Stimulated activated effector memory CD8-positive, alpha-beta T cell treated with anti-CD3 and anti-CD28 coated beads, Interleukin-12 subunit alpha, Interleukin-12 subunit beta, amount 100 ng/mL, for 72 hours (primary cell): ENCODE data around the gene DHRSX.
"Not testable (repeated sequence)": the region's sequence is repeated elsewhere in the genome, so short reads cannot be mapped to it uniquely, and the experiment has no call there.

ENCODE experiments used
- ATAC-seq: fragments of 150-1000 bp; cut with Tn5 transposase; 2 replicates; pipeline ENCODE4 v1.10.0; 2021
- DNase-seq, 2 donors: peaks; one replicate each; pipeline ENCODE4 v3.0.0; 2021 to 2022; ENCODE audit warnings: low spot score in 2 of 2
- H3K27ac Mint-ChIP-seq: one replicate; pipeline ENCODE4 v1.8.0; 2022; ENCODE audit warnings: mild to moderate bottlenecking, mixed read lengths
- H3K36me3 Mint-ChIP-seq: one replicate; pipeline ENCODE4 v1.8.0; 2022; ENCODE audit warnings: mild to moderate bottlenecking, mixed read lengths
- H3K4me1 Mint-ChIP-seq: one replicate; pipeline ENCODE4 v1.8.0; 2022; ENCODE audit warnings: mixed read lengths
- H3K4me3 Mint-ChIP-seq: one replicate; pipeline ENCODE4 v1.8.0; 2022; ENCODE audit warnings: mild to moderate bottlenecking, mixed read lengths
- H3K9me3 Mint-ChIP-seq: one replicate; pipeline ENCODE4 v1.8.0; 2022; ENCODE audit warnings: mixed read lengths

The DHRSX gene

DNA sequence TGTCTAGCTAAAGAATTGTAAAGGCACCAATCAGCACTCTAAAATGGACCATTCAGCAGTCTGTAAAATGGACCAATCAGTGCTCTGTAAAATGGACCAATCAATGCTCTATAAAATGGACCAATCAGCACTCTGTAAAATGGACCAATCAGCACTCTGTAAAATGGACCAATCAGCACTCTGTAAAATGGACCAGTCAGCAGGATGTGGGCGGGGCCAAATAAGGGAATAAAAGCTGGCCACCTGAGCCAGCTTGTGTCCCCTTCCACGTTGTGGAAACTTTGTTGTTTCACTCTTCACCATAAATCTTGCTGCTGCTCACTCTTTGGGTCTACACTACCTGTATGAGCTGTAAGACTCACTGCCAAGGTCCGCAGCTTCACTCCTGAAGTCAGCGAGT lies 230.0 kb downstream of the DHRSX start:
- not testable (repeated sequence) for H3K27ac Mint-ChIP-seq, H3K4me1 Mint-ChIP-seq, H3K4me3 Mint-ChIP-seq, H3K9me3 Mint-ChIP-seq, ATAC-seq, DNase-seq, H3K36me3 Mint-ChIP-seq

- ATAC-seq: no peak
- H3K9me3 Mint-ChIP-seq: peaks cover 3% of the 10 kb centered on the region
- no peaks in the 10 kb centered on the region for H3K36me3 Mint-ChIP-seq
- H3K4me3 Mint-ChIP-seq: no peak overlapping the region
- no peak for DNase-seq
- no peak overlapping the region for H3K27ac Mint-ChIP-seq
- H3K4me1 Mint-ChIP-seq: no peaks in the 10 kb centered on the region
Observed at GRCh38 chrX:2267890-2268289, 232.9 kb downstream of the DHRSX start.

DNA sequence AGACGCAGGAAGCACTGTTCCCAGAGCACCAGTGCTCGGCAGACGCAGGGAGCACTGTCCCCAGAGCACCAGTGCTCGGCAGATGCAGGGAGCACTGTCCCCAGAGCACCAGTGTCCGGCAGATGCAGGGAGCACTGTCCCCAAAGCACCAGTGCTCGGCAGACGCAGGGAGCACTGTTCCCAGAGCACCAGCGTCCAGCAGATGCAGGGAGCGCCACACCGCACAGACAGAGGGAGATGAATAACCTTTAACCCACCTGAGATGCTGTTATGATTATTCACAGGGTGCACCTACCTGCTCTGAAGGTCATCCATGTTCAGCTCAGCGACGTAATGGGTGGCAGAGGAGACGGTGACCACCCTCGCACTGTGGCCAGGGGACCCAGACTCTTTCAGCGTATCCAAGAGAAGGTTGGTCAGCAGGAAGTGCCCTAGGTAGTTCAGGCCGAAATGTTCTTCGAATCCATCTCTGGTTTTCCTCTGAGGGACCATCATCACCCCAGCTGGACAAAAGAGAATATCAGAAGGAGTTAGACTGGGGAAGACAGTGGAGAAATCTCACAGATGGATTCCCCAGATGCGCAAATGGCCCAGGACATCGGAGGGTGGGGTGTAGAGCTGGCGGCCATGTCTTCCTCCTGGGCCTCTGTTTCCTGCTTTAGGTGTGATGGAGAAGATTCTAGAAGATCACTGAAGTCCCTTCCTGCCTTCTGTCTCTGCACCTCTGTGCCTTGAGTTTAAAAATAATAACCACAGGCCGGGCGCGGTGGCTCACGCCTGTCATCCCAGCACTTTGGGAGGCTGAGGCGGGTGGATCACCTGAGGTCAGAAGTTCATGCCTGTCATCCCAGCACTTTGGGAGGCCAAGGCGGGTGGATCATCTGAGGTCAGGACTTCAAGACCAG lies 234.1 kb downstream of the DHRSX start:
- H3K27ac Mint-ChIP-seq: no peak overlapping the region
- peaks cover 3% of the 10 kb centered on the region for H3K9me3 Mint-ChIP-seq
- no peaks in the 10 kb centered on the region for H3K36me3 Mint-ChIP-seq
- no peak overlapping the region for H3K4me3 Mint-ChIP-seq
- ATAC-seq: peak; percentile 34
- DNase-seq: peak in 1 of 2 donors; percentile 62
- H3K4me1 Mint-ChIP-seq: no peaks in the 10 kb centered on the region

DNA sequence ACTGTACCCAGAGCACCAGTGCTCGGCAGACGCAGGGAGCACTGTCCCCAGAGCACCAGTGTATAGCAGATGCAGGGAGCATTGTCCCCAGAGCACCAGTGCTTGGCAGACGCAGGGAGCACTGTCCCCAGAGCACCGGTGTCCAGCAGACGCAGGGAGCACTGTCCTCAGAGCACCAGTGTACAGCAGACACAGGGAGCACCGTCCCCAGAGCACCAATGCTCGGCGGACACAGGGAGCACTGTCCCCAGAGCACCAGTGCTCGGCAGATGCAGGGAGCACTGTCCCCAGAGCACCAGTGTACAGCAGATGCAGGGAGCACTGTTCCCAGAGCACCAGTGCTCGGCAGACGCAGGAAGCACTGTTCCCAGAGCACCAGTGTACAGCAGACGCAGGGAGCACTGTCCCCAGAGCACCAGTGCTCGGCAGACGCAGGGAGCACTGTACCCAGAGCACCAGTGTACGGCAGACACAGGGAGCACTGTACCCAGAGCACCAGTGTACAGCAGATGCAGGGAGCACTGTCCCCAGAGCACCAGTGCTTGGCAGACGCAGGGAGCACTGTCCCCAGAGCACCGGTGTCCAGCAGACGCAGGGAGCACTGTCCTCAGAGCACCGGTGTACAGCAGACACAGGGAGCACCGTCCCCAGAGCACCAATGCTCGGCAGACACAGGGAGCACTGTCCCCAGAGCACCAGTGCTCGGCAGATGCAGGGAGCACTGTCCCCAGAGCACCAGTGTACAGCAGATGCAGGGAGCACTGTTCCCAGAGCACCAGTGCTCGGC lies 234.9 kb downstream of the DHRSX start:
- not testable (repeated sequence) for H3K4me1 Mint-ChIP-seq, H3K4me3 Mint-ChIP-seq, H3K36me3 Mint-ChIP-seq, H3K9me3 Mint-ChIP-seq, H3K27ac Mint-ChIP-seq, DNase-seq, ATAC-seq

DNA sequence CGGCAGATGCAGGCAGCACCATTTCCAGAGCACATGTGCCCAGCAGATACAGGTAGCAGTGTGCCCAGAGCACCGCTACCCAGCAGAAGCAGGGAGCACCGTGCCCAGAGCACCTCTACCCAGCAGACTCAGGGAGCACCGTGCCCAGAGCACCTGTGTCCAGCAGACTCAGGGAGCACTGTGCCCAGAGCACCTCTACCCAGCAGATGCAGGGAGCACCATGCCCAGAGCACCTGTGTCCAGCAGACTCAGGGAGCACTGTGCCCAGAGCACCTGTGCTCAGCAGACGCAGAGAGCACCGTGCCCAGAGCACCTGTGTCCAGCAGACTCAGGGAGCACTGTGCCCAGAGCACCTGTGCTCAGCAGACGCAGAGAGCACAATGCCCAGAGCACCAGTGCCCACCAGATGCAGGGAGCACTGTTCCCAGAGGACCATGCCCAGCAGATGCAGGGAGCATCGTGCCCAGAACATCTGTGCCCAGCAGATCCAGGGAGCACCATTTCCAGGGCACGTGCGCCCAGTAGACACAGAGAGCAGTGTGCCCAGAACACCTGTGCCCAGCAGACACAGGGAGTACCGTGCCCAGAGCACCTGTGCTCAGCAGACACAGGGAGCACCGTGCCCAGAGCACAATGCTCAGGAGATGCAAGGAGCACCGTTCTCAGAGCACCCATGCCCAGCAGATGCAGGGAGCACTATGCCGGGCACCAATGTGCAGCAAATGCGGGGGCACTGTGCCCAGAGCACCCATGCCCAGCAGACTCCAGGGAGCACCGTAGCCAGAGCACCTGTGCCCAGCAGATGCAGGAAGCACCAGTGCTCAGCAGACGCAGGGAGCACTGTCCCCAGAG lies 236.4 kb downstream of the DHRSX start:
- H3K4me1 Mint-ChIP-seq: no peaks in the 10 kb centered on the region
- DNase-seq (peak in 1 of 2 donors; percentile 67), ATAC-seq (no peak)
- no peaks in the 10 kb centered on the region for H3K36me3 Mint-ChIP-seq
- H3K9me3 Mint-ChIP-seq: no peaks in the 10 kb centered on the region
- no peak overlapping the region for H3K27ac Mint-ChIP-seq
- no peak overlapping the region for H3K4me3 Mint-ChIP-seq

DNA sequence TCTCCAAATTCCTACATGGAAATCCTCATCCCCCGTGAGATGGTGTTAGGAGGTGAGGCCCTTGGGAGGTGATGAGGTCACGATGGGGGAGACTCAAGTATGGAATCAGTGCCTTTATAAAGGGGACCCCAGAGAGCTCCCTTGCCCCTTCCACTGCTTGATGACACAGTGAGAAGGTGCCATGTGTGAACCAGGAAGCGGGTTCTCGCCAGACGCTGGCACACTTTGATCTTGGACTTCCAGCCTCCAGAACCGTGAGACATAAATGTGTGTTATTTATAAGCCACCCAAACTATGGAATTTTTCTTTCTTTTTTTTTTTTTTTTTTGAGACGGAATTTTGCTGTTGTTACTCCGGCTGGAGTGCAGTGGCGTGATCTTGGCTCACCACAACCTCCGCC lies 237.6 kb downstream of the DHRSX start:
- peak overlapping the region; percentile 5 for H3K27ac Mint-ChIP-seq
- H3K4me3 Mint-ChIP-seq: no peak overlapping the region
- no peak for DNase-seq
- no peaks in the 10 kb centered on the region for H3K4me1 Mint-ChIP-seq
- H3K36me3 Mint-ChIP-seq: no peaks in the 10 kb centered on the region
- no peaks in the 10 kb centered on the region for H3K9me3 Mint-ChIP-seq
- ATAC-seq: peak; percentile 11

DNA sequence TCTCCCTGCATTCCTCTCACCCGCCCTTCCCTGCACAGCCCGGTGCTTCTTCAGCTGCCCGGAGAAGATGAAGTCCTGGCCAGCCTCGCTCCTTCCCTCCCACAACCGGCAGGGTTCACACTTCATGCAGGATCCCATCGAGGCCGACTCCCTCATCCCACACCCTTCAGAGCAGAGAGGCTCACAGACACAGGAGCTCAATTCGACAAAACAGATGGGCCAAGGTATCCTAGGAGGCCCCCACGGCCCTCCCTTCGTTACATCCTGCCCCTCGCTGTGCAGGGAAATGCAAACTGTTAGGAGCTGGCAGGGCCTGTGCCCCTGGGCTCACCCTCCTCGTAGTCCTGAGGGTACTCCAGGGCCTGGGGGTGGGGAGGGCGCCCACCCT lies 238.1 kb downstream of the DHRSX start:
- DNase-seq: no peak
- H3K4me3 Mint-ChIP-seq: no peak overlapping the region
- H3K27ac Mint-ChIP-seq: peak overlapping the region; percentile 5
- peak; percentile 38 for ATAC-seq
- no peaks in the 10 kb centered on the region for H3K36me3 Mint-ChIP-seq
- H3K9me3 Mint-ChIP-seq: peaks cover 4% of the 10 kb centered on the region
- no peaks in the 10 kb centered on the region for H3K4me1 Mint-ChIP-seq

- ATAC-seq (peak; percentile 19), DNase-seq (no peak)
- Mint-ChIP-seq H3K27ac (no peak overlapping the region), H3K9me3 (peaks cover 5% of the 10 kb centered on the region), H3K4me3 (no peak overlapping the region), H3K4me1 (no peaks in the 10 kb centered on the region), H3K36me3 (no peaks in the 10 kb centered on the region)
Observed at GRCh38 chrX:2261831-2262667, 238.7 kb downstream of the DHRSX start.

GRCh38 chrX:2252331-2253065 lies 248.3 kb downstream of the DHRSX start:
- H3K9me3 Mint-ChIP-seq: peaks cover 12% of the 10 kb centered on the region
- no peak overlapping the region for H3K27ac Mint-ChIP-seq

GRCh38 chrX:2251211-2251610 lies 249.6 kb downstream of the DHRSX start:
- no peak for DNase-seq
- no peaks in the 10 kb centered on the region for H3K4me1 Mint-ChIP-seq
- ATAC-seq: no peak
- no peak overlapping the region for H3K4me3 Mint-ChIP-seq
- no peaks in the 10 kb centered on the region for H3K36me3 Mint-ChIP-seq
- no peak overlapping the region for H3K27ac Mint-ChIP-seq
- H3K9me3 Mint-ChIP-seq: peaks cover 12% of the 10 kb centered on the region

More at GRCh38 chrX:2252331-2253065, 248.3 kb downstream of the DHRSX start:
- ATAC-seq: no peak
- DNase-seq: no peak
- no peaks in the 10 kb centered on the region for H3K36me3 Mint-ChIP-seq
- H3K4me3 Mint-ChIP-seq: no peak overlapping the region
- H3K4me1 Mint-ChIP-seq: no peaks in the 10 kb centered on the region

DNA sequence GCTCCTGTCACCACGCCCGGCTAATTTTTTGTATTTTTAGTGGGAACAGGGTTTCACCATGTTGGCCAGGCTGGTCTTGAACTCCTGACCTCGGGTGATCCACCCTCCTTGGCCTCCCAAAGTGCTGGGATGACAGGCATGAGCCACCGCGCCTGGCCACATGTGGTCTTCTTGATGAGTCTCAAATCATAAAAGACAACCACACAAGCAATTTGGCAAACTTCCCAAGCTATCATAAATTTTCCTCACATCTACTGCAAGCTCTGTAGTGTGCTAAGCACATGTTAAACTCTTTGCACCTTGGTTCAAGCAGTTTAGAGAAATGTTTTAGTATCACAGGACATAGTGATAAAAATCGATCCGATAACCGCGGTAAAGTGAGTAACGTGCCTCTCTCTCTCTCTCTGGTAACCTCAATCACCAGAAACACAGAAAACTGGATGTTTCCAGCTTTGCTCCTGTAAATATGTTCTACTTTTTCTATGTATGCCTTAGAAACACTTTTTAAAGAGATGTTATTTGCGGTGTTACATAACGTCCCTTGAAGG lies 256.8 kb downstream of the DHRSX start:
- H3K9me3 Mint-ChIP-seq: peaks cover 2% of the 10 kb centered on the region
- H3K4me3 Mint-ChIP-seq: no peak overlapping the region
- H3K36me3 Mint-ChIP-seq: peaks cover 6% of the 10 kb centered on the region
- ATAC-seq (no peak), DNase-seq (no peak)
- H3K4me1 Mint-ChIP-seq: no peaks in the 10 kb centered on the region
- H3K27ac Mint-ChIP-seq: no peak overlapping the region

- H3K36me3 Mint-ChIP-seq: peaks cover 6% of the 10 kb centered on the region
- no peak overlapping the region for H3K4me3 Mint-ChIP-seq
- no peaks in the 10 kb centered on the region for H3K4me1 Mint-ChIP-seq
- no peak for DNase-seq
- no peak overlapping the region for H3K27ac Mint-ChIP-seq
- peaks cover 2% of the 10 kb centered on the region for H3K9me3 Mint-ChIP-seq
- no peak for ATAC-seq
Observed at GRCh38 chrX:2242980-2243379, 257.8 kb downstream of the DHRSX start.

- Mint-ChIP-seq H3K9me3 (peaks cover 2% of the 10 kb centered on the region), H3K4me3 (no peak overlapping the region), H3K36me3 (peaks cover 6% of the 10 kb centered on the region), H3K27ac (no peak overlapping the region), H3K4me1 (no peaks in the 10 kb centered on the region)
- ATAC-seq (no peak), DNase-seq (no peak)
Observed at GRCh38 chrX:2242326-2242725, 258.4 kb downstream of the DHRSX start.

DNA sequence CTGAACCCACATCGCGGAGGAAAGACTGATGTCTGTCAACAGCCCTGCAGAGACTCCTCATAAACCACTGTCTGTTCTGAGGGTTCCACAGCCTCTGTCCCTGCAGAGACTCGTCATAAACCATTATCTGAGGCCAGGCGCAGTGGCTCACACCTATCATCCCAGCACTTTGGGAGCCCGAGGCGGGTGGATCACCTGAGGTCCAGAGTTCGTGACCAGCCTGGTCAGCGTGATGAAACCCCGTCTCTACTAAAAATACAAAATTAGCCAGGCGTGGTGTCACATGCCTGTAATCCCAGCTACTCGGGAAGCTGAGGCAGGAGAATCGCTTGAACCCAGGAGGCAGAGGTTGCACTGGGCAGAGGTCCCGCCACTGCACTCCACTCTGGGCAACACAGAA lies 259.3 kb downstream of the DHRSX start:
- not testable (repeated sequence) for H3K9me3 Mint-ChIP-seq, H3K4me3 Mint-ChIP-seq, ATAC-seq, H3K36me3 Mint-ChIP-seq, H3K4me1 Mint-ChIP-seq, DNase-seq, H3K27ac Mint-ChIP-seq
